SJCRH30 (cell line): Measurements from ENCODE around the gene PFN1. TPM values are rescaled to one million over a fixed set of nuclear protein-coding genes. Genes with fewer than 3 reads are reported as not detected.

Source experiments
- DNase-seq, 2 experiments: peaks; one replicate each; pipeline ENCODE4 v3.0.0-alpha.2; 2015 to 2020
- H3K27ac ChIP-seq: fragments of 250-450 bp; sonication (Bioruptor Pico); 2 replicates; pipeline ENCODE4 v1.5.1; 2020; ENCODE audit warnings: mild to moderate bottlenecking, moderate library complexity
- H3K27me3 ChIP-seq: fragments of 250-450 bp; sonication (Bioruptor Pico); 2 replicates; pipeline ENCODE4 v1.5.1; 2020; ENCODE audit warnings: mild to moderate bottlenecking, moderate library complexity
- H3K36me3 ChIP-seq: fragments of 250-450 bp; sonication (Bioruptor Pico); 2 replicates; pipeline ENCODE4 v1.5.1; 2020; ENCODE audit warnings: mild to moderate bottlenecking, moderate library complexity
- H3K4me1 ChIP-seq: fragments of 250-450 bp; sonication (Bioruptor Pico); 2 replicates; pipeline ENCODE4 v1.5.1; 2020; ENCODE audit warnings: mild to moderate bottlenecking, moderate library complexity
- H3K4me3 ChIP-seq: fragments of 250-450 bp; sonication (Bioruptor Pico); 2 replicates; pipeline ENCODE4 v1.5.1; 2020; ENCODE audit warnings: mild to moderate bottlenecking, moderate library complexity
- H3K9me3 ChIP-seq: fragments of 250-450 bp; sonication (Bioruptor Pico); replicated peaks from 2 replicates; pipeline ENCODE4 v1.5.1; 2020; ENCODE audit warnings: mild to moderate bottlenecking, moderate library complexity
- total RNA-seq: library from RNA; depleted of rRNA; stranded (reverse); fragments of >200 nt; shearing (Covaris generic); gene quantifications from 2 replicates; pipeline ENCODE4 v1.2.3, GENCODE V29; 2014

The PFN1 gene
- total RNA-seq, 1 experiment from 2014 or later: 1,061 TPM

DNA sequence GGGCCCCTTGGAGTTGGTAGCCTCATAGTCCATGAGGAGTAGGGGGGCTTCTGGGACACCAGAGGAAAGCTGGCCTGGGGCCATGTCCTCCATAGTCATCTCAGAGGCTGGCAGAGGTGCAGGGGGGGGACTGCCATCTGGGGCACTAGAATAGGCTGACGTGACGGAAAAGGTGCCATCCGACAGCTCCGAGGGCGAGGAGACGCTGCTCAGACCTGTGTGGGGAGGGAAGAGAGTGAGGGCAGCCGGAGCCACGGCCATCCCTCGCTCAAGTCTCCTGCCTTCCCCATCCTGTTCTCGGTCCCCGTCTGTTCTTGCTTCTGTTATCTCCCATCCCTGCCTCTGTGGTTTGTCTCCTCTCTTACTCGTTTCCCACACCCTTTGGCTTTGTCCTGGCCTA is 24.0 kb upstream of the PFN1 start:
- no peaks in the 10 kb centered on the region for H3K4me1 ChIP-seq
- no peaks in the 10 kb centered on the region for H3K27me3 ChIP-seq
- no peaks in the 10 kb centered on the region for H3K9me3 ChIP-seq
- H3K27ac ChIP-seq: no peak overlapping the region
- no peaks in the 10 kb centered on the region for H3K36me3 ChIP-seq
- no peak overlapping the region for H3K4me3 ChIP-seq
- no peak for DNase-seq

DNA sequence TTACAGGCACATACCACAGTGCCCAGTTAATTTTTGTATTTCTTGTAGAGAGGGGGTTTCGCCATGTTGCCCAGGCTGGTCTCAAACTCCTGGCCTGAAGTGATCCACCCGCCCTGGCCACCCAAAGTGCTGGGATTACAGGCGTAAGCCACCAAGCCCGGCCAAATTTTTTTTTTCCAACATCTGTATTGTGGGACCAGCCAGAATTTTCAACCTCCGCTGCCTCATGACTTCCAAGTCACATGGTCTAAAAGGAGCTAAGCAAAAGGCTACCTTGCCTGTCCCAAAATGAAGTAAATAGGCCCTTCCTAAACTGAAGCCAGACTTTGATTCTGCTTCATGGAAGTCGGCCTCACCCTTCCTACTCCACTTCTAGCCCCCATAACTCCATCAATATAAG is 23.5 kb upstream of the PFN1 start:
- no peak for DNase-seq

DNA sequence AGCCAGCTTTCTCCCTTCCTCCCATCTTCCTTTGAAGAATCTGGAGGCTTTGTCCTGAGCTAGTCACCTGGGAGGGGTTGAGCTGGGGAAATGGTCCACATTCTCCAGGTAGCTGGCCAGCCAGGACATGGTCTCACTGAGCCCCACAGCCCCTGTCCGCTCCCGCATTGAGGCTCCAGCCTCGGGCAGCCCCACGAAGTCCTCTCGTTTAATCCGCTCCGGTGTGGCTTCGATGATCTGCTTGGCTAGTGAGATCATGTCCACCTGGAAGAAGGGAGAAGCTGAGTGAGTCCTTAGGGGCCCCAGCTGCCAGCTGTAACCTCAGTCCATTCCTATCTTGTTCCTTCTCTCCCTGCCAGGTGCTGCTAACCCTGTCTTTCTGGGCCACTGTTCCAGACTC is 21.9 kb upstream of the PFN1 start:
- Histone ChIP-seq H3K27ac (no peak overlapping the region), H3K4me3 (no peak overlapping the region), H3K27me3 (no peaks in the 10 kb centered on the region), H3K4me1 (no peaks in the 10 kb centered on the region), H3K36me3 (no peaks in the 10 kb centered on the region), H3K9me3 (no peaks in the 10 kb centered on the region)
- no peak for DNase-seq

More for the DNA sequence above, 23.5 kb upstream of the PFN1 start:
- Histone ChIP-seq H3K27me3 (no peaks in the 10 kb centered on the region), H3K36me3 (no peaks in the 10 kb centered on the region), H3K9me3 (no peaks in the 10 kb centered on the region), H3K4me3 (no peak overlapping the region), H3K27ac (no peak overlapping the region), H3K4me1 (no peaks in the 10 kb centered on the region)

- H3K27me3 ChIP-seq: no peaks in the 10 kb centered on the region
- no peaks in the 10 kb centered on the region for H3K4me1 ChIP-seq
- H3K36me3 ChIP-seq: no peaks in the 10 kb centered on the region
- no peak overlapping the region; the same call in 1 of the 2 replicates for H3K4me3 ChIP-seq
- no peak for DNase-seq
- H3K9me3 ChIP-seq: no peaks in the 10 kb centered on the region
- H3K27ac ChIP-seq: no peak overlapping the region
Measured at GRCh38 chr17:4969551-4970173, 21.3 kb upstream of the PFN1 start.

DNA sequence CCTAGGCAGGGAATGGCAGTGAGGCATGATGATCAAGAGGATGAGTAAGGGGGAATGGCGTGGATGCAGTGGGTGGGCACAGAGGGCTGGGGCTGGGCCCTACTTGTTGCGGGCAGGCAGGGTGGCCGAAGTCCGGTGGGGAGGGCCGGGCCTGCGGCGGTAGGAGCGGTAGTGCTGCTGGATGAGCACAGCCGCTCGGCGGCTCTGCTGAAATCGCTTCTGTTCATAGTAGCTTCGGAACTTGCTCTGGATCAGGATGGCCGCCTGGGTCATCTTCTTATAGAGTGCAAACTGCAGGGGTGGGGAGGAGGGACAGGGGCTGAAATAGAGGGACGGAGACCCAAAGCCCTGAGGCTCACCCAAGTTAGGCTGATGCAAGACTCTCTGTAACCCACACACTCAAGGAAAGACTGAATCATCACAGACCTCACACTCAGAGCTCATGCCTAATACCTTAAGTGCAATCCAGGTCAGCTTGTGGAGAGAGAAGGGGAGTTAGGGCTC is 20.8 kb upstream of the PFN1 start:
- no peaks in the 10 kb centered on the region for H3K4me1 ChIP-seq
- no peaks in the 10 kb centered on the region for H3K36me3 ChIP-seq
- DNase-seq: no peak
- 0 out of 2 replicates have a peak overlapping the region, but pooled peaks have one; percentile 7 for H3K27ac ChIP-seq
- H3K27me3 ChIP-seq: no peaks in the 10 kb centered on the region
- H3K4me3 ChIP-seq: peak overlapping the region; percentile 75
- no peaks in the 10 kb centered on the region for H3K9me3 ChIP-seq

- Histone ChIP-seq H3K4me3 (peak overlapping the region; percentile 75), H3K9me3 (no peaks in the 10 kb centered on the region), H3K36me3 (no peaks in the 10 kb centered on the region), H3K27ac (peak overlapping the region; percentile 83), H3K4me1 (no peaks in the 10 kb centered on the region), H3K27me3 (no peaks in the 10 kb centered on the region)
- no peak for DNase-seq
Measured at GRCh38 chr17:4968486-4969046, 20.2 kb upstream of the PFN1 start.

- peak; percentile 87 to 93 for DNase-seq
- H3K27me3 ChIP-seq: no peaks in the 10 kb centered on the region
- no peaks in the 10 kb centered on the region for H3K9me3 ChIP-seq
- H3K27ac ChIP-seq: peak within 1 kb of the TSS; percentile 83
- H3K4me1 ChIP-seq: no peaks in the 10 kb centered on the region
- H3K36me3 ChIP-seq: no peaks in the 10 kb centered on the region
- peak within 1 kb of the TSS; percentile 75 for H3K4me3 ChIP-seq
Measured at GRCh38 chr17:4967539-4968485, 19.5 kb upstream of the PFN1 start, which contains the start of gene SPAG7. TSS of gene SPAG7 (minus strand) at chr17:4967817. CDS start at chr17:4967804, 13 bp downstream.

GRCh38 chr17:4966844-4967538 is 18.7 kb upstream of the PFN1 start:
- Histone ChIP-seq H3K27me3 (no peaks in the 10 kb centered on the region), H3K27ac (peak overlapping the region; percentile 83), H3K4me3 (peak overlapping the region; percentile 75), H3K36me3 (no peaks in the 10 kb centered on the region), H3K9me3 (no peaks in the 10 kb centered on the region), H3K4me1 (no peaks in the 10 kb centered on the region)
- DNase-seq: peak; percentile 97

DNA sequence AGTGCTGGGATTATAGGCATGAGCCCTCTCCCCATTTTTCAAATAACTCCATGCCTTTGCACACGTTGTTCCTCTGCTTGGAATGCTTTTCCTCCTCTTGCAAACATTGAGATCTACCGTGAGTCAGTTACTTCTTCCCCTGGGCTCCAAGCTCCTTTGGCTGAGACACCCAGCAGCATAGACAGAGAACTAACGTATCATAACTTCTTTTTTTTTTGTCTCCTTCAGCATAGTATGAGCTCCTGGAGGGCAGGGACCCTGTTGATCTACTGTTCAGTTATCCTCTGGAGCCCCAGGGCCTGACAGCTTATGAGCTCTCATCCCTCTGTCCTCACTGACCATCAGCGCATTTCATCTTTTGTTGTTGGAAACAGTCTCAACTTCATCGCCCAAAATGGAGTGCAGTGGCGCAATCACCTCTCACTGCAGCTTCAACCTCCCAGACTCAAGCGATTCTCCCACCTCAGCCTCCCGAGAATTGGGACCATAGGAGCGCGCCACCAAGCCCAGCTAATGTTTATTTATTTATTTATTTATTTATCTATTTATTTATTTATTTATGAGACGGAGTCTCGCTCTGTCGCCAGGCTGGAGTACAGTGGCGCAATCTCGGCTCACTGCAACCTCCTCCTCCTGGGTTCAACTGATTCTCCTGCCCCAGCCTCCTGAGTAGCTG is 17.1 kb upstream of the PFN1 start:
- no peak overlapping the region for H3K27ac ChIP-seq
- H3K4me1 ChIP-seq: 0 out of 2 replicates have a peak, but pooled peaks cover under 1% of the 10 kb centered on the region
- H3K36me3 ChIP-seq: no peaks in the 10 kb centered on the region
- no peaks in the 10 kb centered on the region for H3K9me3 ChIP-seq
- H3K4me3 ChIP-seq: no peak overlapping the region
- no peak for DNase-seq
- H3K27me3 ChIP-seq: no peaks in the 10 kb centered on the region

DNA sequence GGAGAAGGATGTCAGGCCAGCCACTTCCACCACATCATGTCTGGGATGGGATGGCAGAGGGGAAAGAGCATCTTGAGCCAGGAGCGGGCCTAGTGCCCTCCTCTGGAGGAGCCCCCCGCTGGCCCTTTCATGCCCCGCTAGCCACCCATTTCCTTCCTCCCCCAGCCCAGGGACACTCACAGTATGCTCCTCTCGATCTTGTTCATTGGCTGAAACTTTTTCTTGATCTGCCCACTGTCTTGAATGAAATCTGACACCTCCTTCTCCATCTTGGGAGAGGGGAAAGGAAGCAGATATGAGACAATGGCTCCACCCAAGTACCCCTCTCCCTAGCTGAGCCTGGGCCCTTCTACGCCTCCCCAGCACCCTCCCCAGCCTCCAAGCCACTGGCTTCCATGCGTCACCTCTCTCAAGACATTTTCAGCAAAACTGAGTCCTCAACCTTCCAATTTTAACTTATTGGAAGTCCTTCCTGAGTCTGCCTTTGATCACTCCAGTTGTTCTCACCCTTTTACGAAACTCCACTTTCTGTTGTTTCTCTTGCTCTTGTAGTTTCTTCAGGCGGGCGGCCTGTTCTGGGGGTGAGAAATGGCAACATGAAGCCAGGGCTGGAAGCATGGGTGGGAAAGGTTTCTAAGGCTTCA is 12.1 kb upstream of the PFN1 start:
- H3K36me3 ChIP-seq: no peaks in the 10 kb centered on the region
- no peaks in the 10 kb centered on the region for H3K9me3 ChIP-seq
- H3K27me3 ChIP-seq: no peaks in the 10 kb centered on the region
- H3K4me1 ChIP-seq: peaks cover 17% of the 10 kb centered on the region
- H3K27ac ChIP-seq: no peak overlapping the region
- H3K4me3 ChIP-seq: no peak overlapping the region
- no peak for DNase-seq

DNA sequence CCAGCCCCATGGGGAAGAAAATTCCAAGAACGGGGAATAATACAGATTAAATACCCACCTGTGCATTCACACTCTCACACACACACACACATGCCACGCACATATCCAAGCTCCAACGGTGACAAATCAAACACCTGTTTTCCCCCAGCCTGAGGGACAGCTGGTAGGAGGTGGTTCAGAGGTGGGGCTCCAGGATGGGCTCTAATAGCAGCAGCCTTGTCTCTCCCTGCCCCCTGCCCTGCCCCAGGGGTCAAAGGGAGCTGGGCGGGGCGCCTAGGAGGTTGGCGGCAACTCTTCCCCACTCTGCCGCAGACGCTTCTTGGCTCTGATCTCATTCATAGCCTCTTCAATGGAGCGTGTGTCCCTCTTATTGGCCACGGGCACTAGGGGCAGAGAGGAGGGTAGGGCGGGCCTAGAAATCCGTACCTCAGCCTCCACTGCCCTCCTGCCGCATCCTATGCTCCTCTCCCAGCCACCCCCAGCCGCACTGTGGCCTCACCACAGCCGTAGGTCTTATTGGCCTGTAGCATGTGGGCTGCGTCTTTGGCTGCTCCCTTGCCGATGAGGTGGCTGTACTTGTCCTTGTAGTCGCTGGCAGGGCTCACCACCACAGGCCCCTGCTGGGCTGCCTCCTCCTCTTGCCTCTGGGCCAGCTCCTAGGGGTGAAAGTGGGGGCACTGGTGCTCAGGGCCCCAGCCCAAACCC is 11.1 kb upstream of the PFN1 start:
- DNase-seq: peak; percentile 53 to 67
- H3K36me3 ChIP-seq: peaks cover under 1% of the 10 kb centered on the region; the same call in 1 of the 2 replicates
- H3K27ac ChIP-seq: peak overlapping the region; percentile 62
- H3K4me3 ChIP-seq: no peak overlapping the region
- no peaks in the 10 kb centered on the region for H3K9me3 ChIP-seq
- no peaks in the 10 kb centered on the region for H3K27me3 ChIP-seq
- peaks cover 17% of the 10 kb centered on the region for H3K4me1 ChIP-seq

DNA sequence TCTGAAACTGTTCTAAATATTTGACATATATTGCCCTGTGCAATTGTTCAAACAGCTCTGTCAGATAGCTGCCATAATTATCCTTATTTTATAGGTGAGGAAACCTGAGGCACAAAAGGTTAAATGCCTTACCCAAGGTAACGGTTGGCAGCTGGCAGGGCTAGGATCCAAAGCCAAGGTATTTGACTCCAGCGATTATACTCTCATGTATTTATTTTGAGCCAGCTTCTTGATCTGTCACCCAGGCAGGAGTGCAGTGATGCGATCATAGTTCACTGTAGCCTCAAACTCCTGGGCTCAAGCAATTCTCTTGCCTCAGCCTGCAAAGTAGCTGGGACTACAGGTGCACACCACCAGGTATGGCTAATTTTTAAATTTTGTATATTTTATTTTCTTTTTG is 9.8 kb upstream of the PFN1 start:
- H3K9me3 ChIP-seq: no peaks in the 10 kb centered on the region
- H3K4me1 ChIP-seq: peaks cover 29% of the 10 kb centered on the region
- no peaks in the 10 kb centered on the region for H3K27me3 ChIP-seq
- DNase-seq: no peak
- peaks cover 7% of the 10 kb centered on the region for H3K36me3 ChIP-seq
- no peak overlapping the region for H3K4me3 ChIP-seq
- H3K27ac ChIP-seq: no peak overlapping the region

- Histone ChIP-seq H3K4me1 (peaks cover 34% of the 10 kb centered on the region), H3K9me3 (no peaks in the 10 kb centered on the region), H3K36me3 (peaks cover 7% of the 10 kb centered on the region), H3K4me3 (no peak overlapping the region), H3K27me3 (no peaks in the 10 kb centered on the region), H3K27ac (no peak overlapping the region)
- no peak for DNase-seq
Measured at GRCh38 chr17:4956493-4957061, 8.2 kb upstream of the PFN1 start.
